Measurements from ENCODE around the gene INAFM2.

INAFM2 gene

DNA sequence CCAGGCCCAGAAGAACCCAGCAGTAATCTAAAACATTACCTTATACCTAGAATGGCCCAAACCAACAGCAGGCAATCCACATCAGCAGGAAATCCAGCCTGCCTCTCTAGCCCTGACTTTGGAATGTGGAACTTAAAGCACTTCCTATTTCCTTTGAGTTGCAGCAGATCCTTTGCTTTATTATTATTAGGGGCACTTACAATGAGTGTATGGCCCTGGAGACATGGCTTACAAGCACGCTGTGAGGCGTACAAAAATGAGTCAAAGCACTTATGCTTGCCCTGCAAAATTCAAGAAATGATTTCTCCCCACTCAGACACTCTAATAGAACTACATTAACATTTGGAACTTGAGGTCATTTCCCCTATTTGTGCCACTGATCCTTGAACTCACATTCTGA is 49.5 kb downstream of the INAFM2 start:
- no peak overlapping the region for H3K27ac ChIP-seq
- H3K27me3 ChIP-seq (ENCODE audit: insufficient read depth, low read depth), result peaks cover 7% of the 10 kb centered on the region; the same call in 1 of the 2 replicates
- TF ChIP-seq, protein P1, sequence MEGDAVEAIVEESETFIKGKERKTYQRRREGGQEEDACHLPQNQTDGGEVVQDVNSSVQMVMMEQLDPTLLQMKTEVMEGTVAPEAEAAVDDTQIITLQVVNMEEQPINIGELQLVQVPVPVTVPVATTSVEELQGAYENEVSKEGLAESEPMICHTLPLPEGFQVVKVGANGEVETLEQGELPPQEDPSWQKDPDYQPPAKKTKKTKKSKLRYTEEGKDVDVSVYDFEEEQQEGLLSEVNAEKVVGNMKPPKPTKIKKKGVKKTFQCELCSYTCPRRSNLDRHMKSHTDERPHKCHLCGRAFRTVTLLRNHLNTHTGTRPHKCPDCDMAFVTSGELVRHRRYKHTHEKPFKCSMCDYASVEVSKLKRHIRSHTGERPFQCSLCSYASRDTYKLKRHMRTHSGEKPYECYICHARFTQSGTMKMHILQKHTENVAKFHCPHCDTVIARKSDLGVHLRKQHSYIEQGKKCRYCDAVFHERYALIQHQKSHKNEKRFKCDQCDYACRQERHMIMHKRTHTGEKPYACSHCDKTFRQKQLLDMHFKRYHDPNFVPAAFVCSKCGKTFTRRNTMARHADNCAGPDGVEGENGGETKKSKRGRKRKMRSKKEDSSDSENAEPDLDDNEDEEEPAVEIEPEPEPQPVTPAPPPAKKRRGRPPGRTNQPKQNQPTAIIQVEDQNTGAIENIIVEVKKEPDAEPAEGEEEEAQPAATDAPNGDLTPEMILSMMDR (conservative IDR thresholded peaks at IDR 0.05; ENCODE audit: low read depth, low read length), result no peak

More for the DNA sequence above, 49.5 kb downstream of the INAFM2 start:
- no peaks in the 10 kb centered on the region for H3K36me3 ChIP-seq (ENCODE audit: insufficient read depth)
- peaks cover 5% of the 10 kb centered on the region for H3K4me1 ChIP-seq (ENCODE audit: low read depth, poor library complexity, severe bottlenecking)
- no peaks in the 10 kb centered on the region for H3K79me2 ChIP-seq (ENCODE audit: insufficient read depth, low read depth)
- H3K4me3 ChIP-seq (IDR thresholded peaks at IDR 0.05; ENCODE audit: insufficient read depth, low read depth, low read length), result no peak overlapping the region
- no peak overlapping the region for H2AFZ ChIP-seq (ENCODE audit: low read depth)
- H4K20me1 ChIP-seq (ENCODE audit: insufficient read depth), result no peaks in the 10 kb centered on the region
- no peak overlapping the region for H3K4me2 ChIP-seq
- H3K9ac ChIP-seq, result no peak overlapping the region
